NCI-H1105 (cell line): ENCODE measurements around the gene TENM3.

ENCODE experiments used
- DNase-seq: peaks from one replicate; lab custom pipeline; 2025; lab: John Stamatoyannopoulos, UW

Gene TENM3

DNA sequence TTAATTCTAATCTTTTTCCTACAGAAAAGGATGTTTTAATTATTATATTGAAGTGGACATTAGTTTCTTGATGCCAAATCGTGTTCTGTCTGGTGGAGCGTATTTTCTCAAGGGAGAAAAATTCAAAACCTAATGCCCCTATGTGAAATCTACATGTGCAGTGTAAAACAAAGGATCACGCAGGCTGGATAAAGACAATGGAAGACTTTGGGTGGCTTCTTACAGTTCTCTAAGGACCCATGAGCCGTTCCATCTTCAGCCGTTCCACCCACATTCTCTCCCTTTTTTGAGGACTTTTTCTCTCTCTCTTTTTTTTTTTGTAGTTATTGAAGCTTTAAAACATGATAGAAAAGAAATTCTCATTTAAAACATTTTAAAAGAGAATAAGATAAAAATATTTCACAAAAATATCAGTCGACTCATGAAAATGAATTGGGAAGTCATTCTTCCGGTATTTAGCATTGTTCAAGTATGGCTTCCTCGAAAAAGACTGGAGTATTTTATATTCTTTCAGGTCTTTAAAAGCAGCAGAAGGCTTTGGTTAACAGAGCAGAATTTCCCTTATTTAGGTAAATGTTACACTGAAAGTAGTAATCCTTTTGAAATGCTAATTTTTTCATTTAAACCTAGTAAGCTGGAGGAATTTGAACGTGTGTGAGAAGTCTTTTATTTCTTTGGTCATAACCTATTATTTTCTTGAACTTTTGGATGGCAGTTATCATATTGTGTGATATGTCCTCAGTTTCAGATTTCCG is 11.0 kb downstream of the TENM3 start:
- DNase-seq: no peak

DNA sequence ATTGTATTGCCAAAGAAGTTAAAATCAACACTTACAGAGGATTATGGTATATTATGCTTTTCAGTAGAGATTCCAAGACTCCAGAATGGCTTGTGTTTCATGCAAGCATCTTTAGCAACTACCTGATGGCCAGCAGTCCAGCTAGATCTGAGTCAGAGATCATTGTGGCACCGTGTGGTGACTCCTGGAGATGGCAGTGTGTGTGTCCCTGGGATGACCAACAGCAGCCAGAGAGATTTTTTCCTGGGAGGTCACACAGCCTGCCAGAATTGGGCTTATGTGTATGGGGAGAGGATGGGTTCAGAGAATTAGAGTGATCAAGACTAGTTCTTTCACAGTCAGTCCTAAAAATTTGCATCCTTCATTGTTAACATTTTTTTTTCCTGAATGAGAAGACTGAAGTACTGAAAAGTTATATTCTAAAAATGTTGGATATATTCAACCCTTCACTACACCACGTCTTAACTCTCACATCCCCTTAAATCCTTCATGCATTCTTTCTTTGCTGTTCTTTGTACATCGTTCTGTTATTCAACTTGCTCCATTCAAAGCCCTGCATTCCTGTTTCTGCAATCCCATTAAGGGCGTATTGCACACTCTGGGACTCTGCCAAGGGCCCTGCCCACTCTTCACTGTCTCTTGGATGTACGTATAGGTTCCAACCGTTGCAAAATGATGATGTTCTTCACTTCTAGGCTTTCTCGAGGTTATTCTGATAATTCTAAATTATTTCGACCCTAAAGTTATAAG is 12.4 kb downstream of the TENM3 start:
- DNase-seq: no peak

DNA sequence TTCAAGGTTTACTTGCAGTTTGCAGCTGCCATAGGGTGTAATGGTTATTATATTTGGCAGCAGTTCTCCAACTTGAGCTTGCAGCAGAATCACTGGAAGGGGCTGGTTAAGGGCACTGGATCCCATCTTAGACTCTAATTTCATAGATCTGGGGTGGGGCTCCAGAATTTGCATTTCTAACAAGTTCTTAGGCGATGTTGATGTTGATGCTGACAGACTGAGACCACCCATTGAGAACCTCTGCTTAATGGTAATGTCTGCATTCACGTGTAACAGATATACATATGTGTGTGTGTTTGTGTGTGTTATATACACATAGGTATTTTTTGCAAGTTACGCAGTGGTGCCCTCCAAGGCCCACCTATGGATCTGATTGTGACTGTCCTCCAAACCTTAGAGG is 13.8 kb downstream of the TENM3 start:
- DNase-seq: no peak

DNA sequence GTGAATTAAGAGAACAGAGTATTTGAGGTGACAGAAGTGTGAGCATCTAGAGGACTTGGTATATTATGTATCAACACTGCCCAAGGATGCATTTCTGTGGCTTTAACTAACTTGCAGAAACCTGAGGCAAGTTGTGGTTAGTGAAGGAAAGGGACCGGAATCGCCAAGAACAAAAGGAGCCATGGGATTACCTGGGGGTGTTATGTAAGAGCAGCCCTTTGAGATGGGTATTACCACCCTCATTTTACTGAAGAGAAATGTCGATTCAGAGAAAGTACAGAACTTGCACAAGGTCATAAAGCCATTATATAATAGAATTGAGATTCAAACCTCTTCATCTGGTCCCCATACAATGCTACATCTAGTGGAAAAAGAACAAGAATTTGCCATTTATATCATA is 14.3 kb downstream of the TENM3 start:
- DNase-seq: no peak

DNA sequence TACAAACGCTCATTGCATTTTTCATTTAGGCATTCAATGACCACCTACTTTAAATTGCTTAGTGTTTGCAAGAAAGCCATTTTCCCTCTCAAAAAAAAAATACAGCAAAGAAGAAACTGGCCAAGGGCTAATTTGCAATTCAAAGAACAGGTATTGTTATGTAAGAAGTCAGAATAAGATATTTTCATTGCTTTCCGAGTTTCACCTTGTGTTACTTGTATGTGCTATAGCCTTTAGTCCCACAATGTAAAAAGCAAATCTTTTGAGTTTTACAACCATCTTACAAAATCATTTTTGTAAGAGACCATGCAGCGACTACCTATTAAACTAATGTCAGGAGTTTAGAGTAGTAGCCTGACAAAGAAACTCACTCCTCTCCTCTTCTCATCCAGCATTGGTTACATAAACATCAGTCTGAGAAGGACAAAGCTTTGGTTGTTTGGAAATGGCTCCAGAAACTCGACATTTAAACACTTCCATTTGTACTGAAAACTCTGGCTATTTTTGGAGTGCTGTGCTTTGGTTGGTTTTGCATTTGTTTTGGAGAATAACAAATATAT is 15.3 kb downstream of the TENM3 start:
- DNase-seq: no peak

DNA sequence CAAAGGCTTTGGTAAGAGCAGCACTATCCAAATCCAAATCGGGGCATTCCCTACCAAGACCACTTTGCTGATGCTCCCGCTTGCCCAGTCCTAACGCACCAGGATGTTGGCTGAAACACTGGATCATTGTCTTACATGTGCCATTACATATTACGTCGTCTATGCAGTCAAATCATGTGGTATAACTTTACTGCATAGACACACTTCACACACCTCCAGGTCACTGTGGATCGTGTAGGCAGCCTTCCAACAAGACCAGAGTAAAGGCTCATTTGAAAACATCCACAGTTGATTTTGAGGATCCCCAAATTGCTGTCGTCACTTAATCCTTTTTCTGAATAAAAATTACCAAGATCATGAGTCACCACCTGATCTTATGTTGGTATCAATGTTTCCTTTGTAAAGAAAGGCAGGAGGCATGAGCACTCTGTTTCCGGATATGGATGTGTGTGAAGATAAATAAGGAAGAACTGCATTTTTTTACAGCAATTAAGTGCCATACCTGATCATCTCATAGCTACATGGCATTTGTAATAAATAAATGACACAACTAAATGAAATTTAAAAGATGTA is 18.5 kb downstream of the TENM3 start:
- no peak for DNase-seq

DNA sequence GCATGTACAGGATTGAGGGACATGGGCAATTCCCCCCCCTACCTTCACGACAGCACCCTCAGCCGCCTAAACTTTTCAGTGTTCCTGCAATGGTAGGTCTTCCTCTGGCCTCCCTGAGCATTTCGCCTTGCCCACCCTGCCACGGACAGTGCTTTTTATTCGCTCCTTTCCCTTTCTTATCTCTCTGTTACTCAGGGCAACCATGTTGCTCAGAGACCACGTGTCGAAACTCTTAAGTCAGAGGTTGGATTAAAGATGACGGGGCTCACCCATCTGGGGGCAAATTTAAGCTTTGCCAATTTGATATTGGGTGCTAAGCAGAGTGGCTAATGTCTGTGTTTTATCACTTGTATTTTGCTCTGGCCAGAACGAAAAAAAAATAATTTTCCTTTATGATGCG is 20.4 kb downstream of the TENM3 start:
- DNase-seq: no peak

DNA sequence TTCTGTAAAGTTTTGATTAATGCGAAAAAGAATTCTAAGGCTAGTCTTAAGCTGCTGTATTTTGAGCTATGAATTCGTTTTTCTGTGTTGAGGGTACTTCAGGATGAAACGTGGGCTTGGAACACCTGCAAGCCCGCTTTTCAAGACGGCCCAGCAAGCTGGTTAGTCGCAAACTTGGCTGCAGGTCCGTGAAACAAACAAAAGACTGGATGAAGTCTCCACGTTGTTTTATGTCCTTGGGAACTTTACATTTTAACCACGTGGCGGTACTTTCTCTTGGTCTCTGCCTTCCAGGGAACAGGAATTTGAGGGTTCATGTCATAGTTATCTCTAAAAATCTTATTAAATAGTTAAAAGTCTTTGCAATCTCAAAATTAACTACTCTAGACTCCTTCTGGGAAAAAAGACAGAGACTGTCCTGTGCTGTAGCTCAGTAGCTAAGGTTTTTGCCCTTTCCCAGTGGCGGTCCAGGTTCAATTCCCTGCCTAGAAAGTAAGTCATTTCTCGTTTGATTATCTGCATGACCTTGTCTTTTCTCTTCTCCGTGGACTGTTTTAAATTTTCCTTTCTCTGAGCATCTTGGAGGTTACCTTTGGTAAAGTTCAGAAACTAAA is 21.0 kb downstream of the TENM3 start:
- no peak for DNase-seq

DNA sequence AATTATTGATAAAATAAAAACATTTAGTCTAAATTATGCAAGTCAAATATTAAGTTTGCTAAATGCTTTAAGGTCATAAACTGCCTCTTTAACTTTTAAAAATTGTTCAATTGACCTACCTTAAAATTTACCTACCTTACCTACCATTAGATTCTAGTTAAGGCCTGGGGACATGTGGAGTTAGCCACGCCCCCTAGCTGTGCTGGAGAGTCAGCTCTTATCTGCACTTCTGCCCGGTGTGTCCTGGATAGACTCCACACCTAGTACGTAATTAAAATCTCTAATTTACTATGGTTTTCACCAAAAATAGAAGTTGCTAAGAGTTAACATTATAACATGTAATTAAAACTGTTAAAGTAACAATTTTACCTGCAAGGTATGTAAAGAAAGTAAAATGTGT is 22.7 kb downstream of the TENM3 start:
- no peak for DNase-seq

DNA sequence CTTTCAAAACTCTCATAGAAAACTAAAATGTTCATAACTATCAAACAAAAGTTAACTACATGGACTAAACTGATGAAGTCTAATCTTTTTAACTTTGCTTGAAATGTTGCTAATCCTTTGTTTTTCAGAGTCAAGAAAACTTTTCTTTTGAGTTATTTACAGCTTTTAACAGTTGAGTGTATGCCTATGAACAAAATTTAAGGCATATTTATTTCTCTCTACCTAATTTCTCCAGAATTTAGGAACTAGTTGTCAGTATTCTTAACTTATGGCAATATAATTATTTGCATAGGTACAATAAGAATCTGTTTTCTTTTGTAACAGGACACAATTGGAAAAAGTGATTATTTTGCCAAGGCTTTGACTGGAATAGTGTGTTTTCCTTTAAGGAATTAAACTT is 23.8 kb downstream of the TENM3 start:
- DNase-seq: no peak

DNA sequence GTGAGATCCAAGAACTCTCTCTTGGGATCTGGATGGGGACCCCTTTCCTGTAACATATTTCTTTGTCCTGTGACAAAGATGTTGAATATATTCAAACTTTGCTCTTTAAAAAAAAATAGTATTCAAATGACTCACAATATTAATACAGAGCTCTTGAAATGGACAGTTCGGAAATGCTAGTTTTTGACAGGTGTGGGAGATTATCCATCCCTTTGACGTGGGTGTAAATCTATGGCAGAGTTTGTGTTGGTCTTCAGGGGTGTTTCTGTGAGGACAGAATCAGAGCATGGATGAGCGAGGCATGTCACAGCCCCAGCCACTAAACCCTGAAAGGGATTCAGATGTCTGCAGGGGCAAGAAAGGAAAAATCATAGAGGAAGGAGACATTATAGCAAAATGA is 25.8 kb downstream of the TENM3 start:
- DNase-seq: no peak

DNA sequence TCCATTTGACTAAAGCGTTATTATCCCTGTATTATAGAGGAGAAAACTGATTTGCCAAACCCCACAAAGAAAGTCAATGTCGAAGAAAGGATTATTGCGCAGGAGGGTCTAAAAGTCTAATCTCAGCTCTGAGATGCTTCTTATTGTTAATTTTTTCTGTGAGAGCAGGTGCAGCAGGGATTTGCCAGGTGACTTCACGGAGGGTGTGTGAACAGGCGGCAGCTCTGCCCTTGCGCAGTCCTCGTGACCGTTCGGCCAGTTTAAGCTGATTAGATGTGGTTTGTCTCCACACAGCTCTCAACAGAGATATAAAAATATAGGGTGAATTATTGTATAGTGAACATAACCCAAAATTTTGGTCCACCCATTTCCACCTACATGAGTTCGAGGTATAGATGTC is 28.5 kb downstream of the TENM3 start:
- no peak for DNase-seq

DNA sequence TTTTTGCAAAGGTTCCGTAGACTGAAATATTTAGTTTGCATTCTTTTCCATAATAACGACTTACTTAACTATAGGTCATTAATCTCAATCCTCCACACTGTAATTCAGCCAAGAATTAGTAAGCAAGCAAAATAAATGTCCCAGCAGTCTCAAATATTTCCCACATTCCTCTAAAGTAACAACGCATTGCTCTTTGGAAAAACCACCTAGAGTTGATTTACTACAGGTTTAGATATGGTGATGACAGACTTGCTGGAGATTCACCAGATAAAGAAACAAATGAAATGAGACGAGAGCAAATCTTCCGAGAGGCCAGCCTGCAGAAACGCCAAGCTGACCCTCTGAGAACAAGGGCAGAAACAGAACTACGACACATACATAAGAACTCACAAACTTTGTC is 28.9 kb downstream of the TENM3 start:
- no peak for DNase-seq

DNA sequence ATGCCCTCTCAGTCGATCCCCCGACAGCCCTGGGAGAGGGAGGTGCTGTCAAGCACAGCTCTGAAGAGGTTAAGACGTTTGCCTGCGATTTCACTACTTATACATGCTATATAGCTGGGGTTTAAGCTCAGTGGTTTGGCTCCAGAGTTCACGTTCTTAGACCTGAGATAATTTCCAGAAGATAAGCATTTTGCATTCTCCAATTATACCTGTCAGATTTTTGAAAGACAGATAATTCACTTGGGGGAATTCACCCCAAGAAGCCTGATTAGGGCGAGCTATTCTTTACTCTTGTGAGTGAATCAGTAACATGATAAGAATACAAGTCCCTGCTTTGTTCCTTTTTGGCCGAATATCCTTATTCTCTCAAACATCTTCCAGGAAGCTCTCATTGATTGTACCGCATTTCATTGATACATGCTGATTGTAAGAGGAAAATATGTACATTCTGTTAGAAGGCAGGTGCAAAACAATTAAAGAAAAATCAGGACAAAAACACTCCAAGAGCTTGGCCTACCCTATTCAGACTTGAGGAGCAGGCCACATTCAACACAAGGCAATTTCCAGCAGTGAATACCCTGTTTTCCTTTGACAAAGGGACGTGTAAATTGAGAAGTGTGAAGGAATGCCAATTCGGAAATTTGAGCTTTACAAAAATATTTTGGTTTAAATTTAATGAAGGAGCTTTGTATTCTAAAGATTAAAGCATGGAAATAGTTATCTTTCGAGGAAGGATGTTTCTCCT is 30.2 kb downstream of the TENM3 start:
- DNase-seq: no peak

DNA sequence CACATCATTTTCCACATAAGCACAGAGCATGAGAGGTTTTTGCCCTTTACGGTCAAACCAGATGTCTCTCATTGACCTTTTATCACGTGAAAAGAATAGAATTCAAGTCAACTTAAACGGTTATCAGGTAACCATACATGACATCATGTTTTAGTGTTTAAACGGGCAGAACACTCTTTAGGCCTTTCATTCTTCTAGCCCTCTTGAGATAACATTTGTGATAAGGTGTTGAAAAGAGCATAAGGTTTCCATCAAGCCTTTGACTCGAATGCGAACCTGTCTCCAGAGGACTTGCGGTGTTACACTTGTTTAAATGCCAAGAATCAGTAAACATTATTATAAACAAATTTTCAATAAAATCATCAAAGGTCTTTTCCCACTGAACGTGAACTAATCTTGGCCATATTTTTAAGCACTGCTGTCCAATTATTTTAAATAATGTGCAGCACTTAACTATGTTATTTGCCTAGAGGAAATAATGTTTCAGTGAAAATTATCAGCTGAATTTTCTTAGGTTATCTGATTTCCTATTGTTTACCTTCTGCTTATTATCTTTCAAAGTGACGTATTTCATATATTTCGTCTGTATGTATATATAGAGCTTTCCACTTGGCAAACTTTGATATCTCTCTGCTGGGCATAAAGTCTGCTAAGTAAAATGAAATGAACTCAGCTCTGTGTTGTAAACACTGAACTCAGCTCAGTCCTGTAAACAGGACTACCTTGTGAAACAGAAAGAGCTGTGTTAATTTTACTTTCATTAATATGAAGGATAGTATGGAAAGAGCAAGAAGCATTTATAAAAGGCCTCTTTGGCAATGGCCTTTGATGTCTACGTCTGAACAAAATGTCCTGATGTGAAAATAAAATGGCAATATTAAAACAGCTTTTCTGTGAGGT is 33.3 kb downstream of the TENM3 start:
- no peak for DNase-seq

DNA sequence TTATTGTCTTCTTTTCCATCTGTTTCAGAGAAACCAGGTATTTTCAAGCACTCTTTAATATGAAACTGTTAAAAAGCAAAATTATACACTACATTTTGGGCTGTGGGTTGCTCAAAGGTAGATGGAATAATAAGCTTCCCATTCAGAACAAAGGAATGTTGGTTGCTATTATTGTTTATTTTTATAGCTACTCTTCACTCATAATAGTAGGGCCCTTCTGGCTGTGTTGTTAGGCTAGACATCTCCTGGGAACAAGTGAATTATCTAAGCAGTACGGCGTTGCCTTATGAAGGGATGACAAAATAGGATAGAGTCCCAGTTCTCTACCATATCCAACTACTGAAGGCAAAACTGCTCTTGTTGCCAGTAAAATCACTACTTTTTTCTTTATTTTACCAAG is 34.2 kb downstream of the TENM3 start:
- no peak for DNase-seq

DNA sequence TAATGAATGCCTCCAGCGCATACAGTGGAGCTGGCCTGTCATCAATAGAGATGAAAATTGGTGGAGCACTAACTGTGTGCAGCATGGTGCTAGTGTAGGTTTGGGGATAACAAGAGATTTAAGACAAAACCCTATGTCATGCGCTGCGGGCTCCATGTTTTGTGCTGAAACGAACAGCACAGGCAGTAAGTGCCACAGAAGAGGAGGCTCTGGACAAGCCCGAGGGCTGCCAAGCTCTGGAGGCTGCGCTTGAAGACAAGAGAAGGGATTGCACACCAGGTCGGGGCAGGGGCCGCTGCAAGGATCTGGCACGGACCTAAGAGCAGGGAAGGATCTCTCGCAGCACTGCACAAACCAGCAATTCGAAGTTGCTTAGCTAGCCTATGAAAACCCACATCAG is 35.5 kb downstream of the TENM3 start:
- DNase-seq: no peak

DNA sequence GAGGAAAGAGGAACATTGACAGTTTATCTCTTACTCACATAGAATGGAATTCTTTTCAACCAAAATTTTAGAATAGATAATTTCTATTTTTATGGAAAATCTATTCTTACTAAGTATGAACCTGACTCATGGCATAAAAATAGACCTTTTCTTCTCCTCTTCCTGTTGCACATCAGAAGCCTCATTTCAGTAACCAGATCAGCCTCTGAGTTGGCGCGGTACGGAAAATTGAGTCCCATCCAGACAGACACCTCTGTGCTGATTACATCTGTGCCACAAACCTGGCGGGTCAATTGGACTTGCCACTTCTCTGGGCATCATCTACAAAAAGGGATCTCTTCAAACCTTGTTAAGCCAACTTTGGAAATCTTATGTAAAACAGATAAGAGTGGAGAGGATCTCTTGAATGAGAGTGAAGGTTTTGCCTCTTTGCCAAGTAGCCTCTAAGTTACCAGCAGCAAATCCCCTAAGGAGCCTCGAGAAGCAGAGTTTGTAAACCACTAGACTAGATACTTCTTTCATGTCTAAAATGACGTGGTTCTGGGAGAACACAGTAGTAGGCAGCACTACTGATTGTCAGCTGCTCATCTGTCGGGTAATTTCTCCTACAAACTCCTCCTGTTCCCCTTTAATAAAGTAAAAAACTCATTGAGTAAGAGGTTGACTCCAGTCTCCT is 37.4 kb downstream of the TENM3 start:
- DNase-seq: no peak

DNA sequence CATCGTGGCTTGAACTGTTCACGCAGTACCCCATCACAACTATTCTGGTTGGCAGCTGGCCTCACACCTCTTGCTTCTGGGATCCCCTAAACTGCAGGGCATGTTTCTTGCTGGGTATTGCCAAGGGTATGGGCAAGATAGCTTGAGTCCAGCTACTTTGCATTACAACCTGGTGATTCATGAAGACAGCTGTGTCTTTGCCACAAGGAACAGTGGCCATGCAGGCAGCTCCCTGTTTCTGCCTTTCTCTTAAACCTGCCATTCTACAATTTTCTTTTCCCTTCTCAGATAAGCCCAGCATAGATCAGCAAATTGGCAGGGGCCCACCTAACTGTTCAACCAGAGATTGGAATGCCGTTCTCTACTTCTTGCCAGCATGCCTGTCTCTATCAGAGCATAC is 42.8 kb downstream of the TENM3 start:
- no peak for DNase-seq

DNA sequence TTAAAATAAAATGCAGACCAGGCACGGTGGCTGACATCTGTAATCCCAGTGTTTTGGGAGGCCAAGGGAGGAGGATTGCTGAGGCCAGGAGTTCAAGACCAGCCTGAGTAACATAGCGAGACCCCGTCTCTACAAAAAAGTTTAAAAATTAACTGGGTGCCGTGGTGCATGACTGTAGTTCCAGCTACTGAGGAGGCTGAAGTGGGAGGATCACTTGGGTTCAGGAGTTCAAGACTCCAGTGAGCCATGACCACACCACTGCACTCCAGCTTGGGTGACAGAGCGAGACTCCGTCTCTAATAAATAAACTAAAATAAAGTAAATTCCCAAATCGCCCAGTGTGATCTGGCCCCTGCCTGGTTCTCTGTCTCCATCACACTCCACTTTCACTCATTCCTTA is 43.7 kb downstream of the TENM3 start:
- DNase-seq: no peak
